WTC11 (cell line): Measurements from ENCODE around the gene HECW1. TPM values are rescaled to one million over a fixed set of nuclear protein-coding genes. Genes with fewer than 3 reads are reported as not detected.

Source experiments
- ATAC-seq: fragments of 200-7000 bp; cut with Tn5 transposase; 2 replicates; pipeline ENCODE4 v1.10.0; 2021; ENCODE audit warnings: mild to moderate bottlenecking, moderate library complexity
- CTCF ChIA-PET: fragments of 300-600 bp; sonication (Branson Sonifier 250); formaldehyde crosslinking; loops from one replicate; lab custom pipeline; 2021; ENCODE audit warnings: antibody characterized with exemption; lab: Charles Lee
- POLR2A ChIA-PET: fragments of 350-600 bp; sonication (Branson Sonifier 250); formaldehyde crosslinking; loops from one replicate; lab custom pipeline; 2021; ENCODE audit warnings: antibody characterized with exemption; lab: Charles Lee
- DNase-seq: peaks from one replicate; pipeline ENCODE4 v3.0.0; 2021; ENCODE audit warnings: low spot score
- H3K27ac Mint-ChIP-seq: 2 replicates; pipeline ENCODE4 v1.8.0; 2021; ENCODE audit warnings: mixed read lengths
- H3K27me3 Mint-ChIP-seq: 2 replicates; pipeline ENCODE4 v1.8.0; 2021; ENCODE audit warnings: low read depth, mild to moderate bottlenecking, moderate library complexity, mixed read lengths
- H3K36me3 Mint-ChIP-seq: 2 replicates; pipeline ENCODE4 v1.8.0; 2021; ENCODE audit warnings: mixed read lengths
- H3K4me1 Mint-ChIP-seq: 2 replicates; pipeline ENCODE4 v1.8.0; 2022; ENCODE audit warnings: mixed read lengths
- H3K4me3 Mint-ChIP-seq: 2 replicates; pipeline ENCODE4 v1.8.0; 2021; ENCODE audit warnings: mild to moderate bottlenecking, moderate library complexity, mixed read lengths
- H3K9me3 Mint-ChIP-seq: 2 replicates; pipeline ENCODE4 v1.8.0; 2021; ENCODE audit warnings: mixed read lengths
- CREM ChIP-seq: sonication (generic); formaldehyde crosslinking; IDR thresholded peaks from 2 replicates; pipeline ENCODE4 v1.8.1; 2022; ENCODE audit warnings: mild to moderate bottlenecking, missing genetic modification reagents, moderate library complexity
- ELF4 ChIP-seq: sonication (generic); formaldehyde crosslinking; IDR thresholded peaks from 2 replicates; pipeline ENCODE4 v1.8.1; 2022; ENCODE audit warnings: low read depth, mild to moderate bottlenecking, moderate library complexity, missing genetic modification reagents
- EMX1 ChIP-seq: fragments of 250-450 bp; sonication (Bioruptor Pico); IDR thresholded peaks from 2 replicates; pipeline ENCODE4 v1.8.0; 2021; ENCODE audit warnings: mild to moderate bottlenecking
- FOXP1 ChIP-seq: sonication (generic); formaldehyde crosslinking; IDR thresholded peaks from 2 replicates; pipeline ENCODE4 v1.8.0; 2022; ENCODE audit warnings: missing genetic modification reagents, mild to moderate bottlenecking, moderate library complexity, borderline replicate concordance
- FOXP4 ChIP-seq: sonication (generic); formaldehyde crosslinking; IDR thresholded peaks from 2 replicates; pipeline ENCODE4 v1.8.0; 2022; ENCODE audit warnings: mild to moderate bottlenecking, missing genetic modification reagents
- GRHL2 ChIP-seq: fragments of 250-450 bp; sonication (Bioruptor Pico); IDR thresholded peaks from 2 replicates; pipeline ENCODE4 v1.8.0; 2022; ENCODE audit warnings: mild to moderate bottlenecking, moderate library complexity; ENCODE audit not compliant: insufficient replicate concordance, severe bottlenecking
- NFYB ChIP-seq: sonication (generic); formaldehyde crosslinking; conservative IDR thresholded peaks from 2 replicates; pipeline ENCODE4 v1.8.0; 2022; ENCODE audit warnings: low read depth, missing genetic modification reagents
- PRDM15 ChIP-seq: sonication (generic); formaldehyde crosslinking; IDR thresholded peaks from 2 replicates; pipeline ENCODE4 v1.8.0; 2022; ENCODE audit warnings: missing genetic modification reagents
- STAT6 ChIP-seq: sonication (generic); formaldehyde crosslinking; conservative IDR thresholded peaks from 2 replicates; pipeline ENCODE4 v1.8.1; 2023; ENCODE audit warnings: mild to moderate bottlenecking, low read depth, missing genetic modification reagents, moderate library complexity
- TCF7 ChIP-seq: sonication (generic); formaldehyde crosslinking; IDR thresholded peaks from 2 replicates; pipeline ENCODE4 v1.8.0; 2022; ENCODE audit warnings: mild to moderate bottlenecking, low read depth, missing genetic modification reagents, moderate library complexity
- USF2 ChIP-seq: sonication (generic); formaldehyde crosslinking; IDR thresholded peaks from 2 replicates; pipeline ENCODE4 v1.8.1; 2023; ENCODE audit warnings: mild to moderate bottlenecking, missing genetic modification reagents, moderate library complexity
- ZMAT4 ChIP-seq: fragments of 250-450 bp; sonication (Bioruptor Pico); IDR thresholded peaks from 2 replicates; pipeline ENCODE4 v1.9.0; 2021; ENCODE audit warnings: mild to moderate bottlenecking
- ZNF121 ChIP-seq: sonication (generic); formaldehyde crosslinking; IDR thresholded peaks from 2 replicates; pipeline ENCODE4 v1.8.0; 2023; ENCODE audit warnings: missing genetic modification reagents
- ZNF138 ChIP-seq: sonication (generic); formaldehyde crosslinking; conservative IDR thresholded peaks from 2 replicates; pipeline ENCODE4 v1.8.1; 2022; ENCODE audit warnings: mild to moderate bottlenecking, moderate library complexity, missing genetic modification reagents
- ZNF416 ChIP-seq: fragments of 250-450 bp; sonication (Bioruptor Pico); IDR thresholded peaks from 2 replicates; pipeline ENCODE4 v1.9.0; 2021; ENCODE audit warnings: mild to moderate bottlenecking, inconsistent platforms
- ZNF423 ChIP-seq: fragments of 250-450 bp; sonication (Bioruptor Pico); IDR thresholded peaks from 2 replicates; pipeline ENCODE4 v2.1.2; 2022; ENCODE audit warnings: mild to moderate bottlenecking, moderate library complexity
- ZNF671 ChIP-seq: fragments of 250-450 bp; sonication (Bioruptor Pico); IDR thresholded peaks from 2 replicates; pipeline ENCODE4 v1.8.0; 2021; ENCODE audit warnings: mild to moderate bottlenecking
- total RNA-seq: library from RNA; stranded (reverse); gene quantifications from 3 replicates; pipeline ENCODE4 v1.2.3, GENCODE V29; 2021

Gene HECW1
- total RNA-seq, 1 experiment from 2014 or later: 6.1 TPM

GRCh38 chr7:43220250-43220649 lies 107.8 kb downstream of the HECW1 start (continued):
- peak; percentile 32; the same call in 1 of the 2 replicates for TF ChIP-seq USF2 (CRISPR knock-in tag)

GRCh38 chr7:43220742-43221141 lies 108.3 kb downstream of the HECW1 start:
- H3K4me3 Mint-ChIP-seq: no peak overlapping the region
- H3K36me3 Mint-ChIP-seq: peaks cover 23% of the 10 kb centered on the region
- POLR2A ChIA-PET: no interaction called here
- peaks cover 28% of the 10 kb centered on the region for H3K9me3 Mint-ChIP-seq
- peaks cover 25% of the 10 kb centered on the region for H3K4me1 Mint-ChIP-seq
- DNase-seq: no peak
- ATAC-seq: no peak
- no peak overlapping the region for H3K27ac Mint-ChIP-seq
- TF ChIP-seq ZNF121 (no peak), EMX1 (CRISPR knock-in tag) (no peak), NFYB (CRISPR knock-in tag) (no peak), STAT6 (CRISPR knock-in tag) (no peak), ELF4 (CRISPR knock-in tag) (no peak), ZNF423 (CRISPR knock-in tag) (no peak), PRDM15 (CRISPR knock-in tag) (no peak), GRHL2 (CRISPR knock-in tag) (no peak), ZMAT4 (CRISPR knock-in tag) (no peak), ZNF416 (CRISPR knock-in tag) (no peak), FOXP1 (CRISPR knock-in tag) (no peak), CREM (no peak), TCF7 (CRISPR knock-in tag) (no peak), ZNF138 (CRISPR knock-in tag) (no peak), FOXP4 (CRISPR knock-in tag) (no peak), ZNF671 (CRISPR knock-in tag) (no peak)
- TF ChIP-seq, all 79 proteins: peak for 0
- no peaks in the 10 kb centered on the region for H3K27me3 Mint-ChIP-seq
- CTCF ChIA-PET: no interaction called here
